ENCODE results near the gene IFT43.

DNA sequence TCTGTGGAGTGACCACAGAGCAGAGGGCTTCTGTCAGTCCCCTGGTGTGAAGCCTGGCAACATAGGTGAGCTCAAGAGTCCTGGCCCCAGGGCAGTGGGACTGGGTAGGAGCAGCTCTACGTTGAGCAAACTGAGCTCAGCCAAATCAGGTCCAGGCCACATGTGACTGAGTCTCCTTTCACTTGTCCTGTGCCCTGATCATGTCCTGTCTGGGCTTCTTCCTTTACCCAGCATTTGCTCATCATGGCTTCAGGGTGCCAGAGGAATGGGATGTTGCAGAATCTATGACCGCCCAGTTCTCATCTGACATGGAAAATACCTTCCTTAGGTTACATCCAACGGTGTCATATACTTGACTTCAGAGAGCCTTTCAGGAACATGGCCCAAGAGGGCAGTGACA is 99.8 kb downstream of the IFT43 start:
- TF ChIP-seq, protein P1, sequence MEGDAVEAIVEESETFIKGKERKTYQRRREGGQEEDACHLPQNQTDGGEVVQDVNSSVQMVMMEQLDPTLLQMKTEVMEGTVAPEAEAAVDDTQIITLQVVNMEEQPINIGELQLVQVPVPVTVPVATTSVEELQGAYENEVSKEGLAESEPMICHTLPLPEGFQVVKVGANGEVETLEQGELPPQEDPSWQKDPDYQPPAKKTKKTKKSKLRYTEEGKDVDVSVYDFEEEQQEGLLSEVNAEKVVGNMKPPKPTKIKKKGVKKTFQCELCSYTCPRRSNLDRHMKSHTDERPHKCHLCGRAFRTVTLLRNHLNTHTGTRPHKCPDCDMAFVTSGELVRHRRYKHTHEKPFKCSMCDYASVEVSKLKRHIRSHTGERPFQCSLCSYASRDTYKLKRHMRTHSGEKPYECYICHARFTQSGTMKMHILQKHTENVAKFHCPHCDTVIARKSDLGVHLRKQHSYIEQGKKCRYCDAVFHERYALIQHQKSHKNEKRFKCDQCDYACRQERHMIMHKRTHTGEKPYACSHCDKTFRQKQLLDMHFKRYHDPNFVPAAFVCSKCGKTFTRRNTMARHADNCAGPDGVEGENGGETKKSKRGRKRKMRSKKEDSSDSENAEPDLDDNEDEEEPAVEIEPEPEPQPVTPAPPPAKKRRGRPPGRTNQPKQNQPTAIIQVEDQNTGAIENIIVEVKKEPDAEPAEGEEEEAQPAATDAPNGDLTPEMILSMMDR (IDR thresholded peaks at IDR 0.05; ENCODE audit: low read length), result no peak
- TF ChIP-seq EZH2phosphoT487 (IDR thresholded peaks at IDR 0.05; ENCODE audit: low read length), result no peak
- TF ChIP-seq EZH2 (optimal IDR thresholded peaks at IDR 0.05; ENCODE audit: low read depth, low read length), result no peak

Data from MM.1S (cell line).